C1 segment of cervical spinal cord (tissue), 14 donors: ENCODE data around the gene STAT5B.
A peak's percentile ranks its signal among the peaks of the same experiment; 100 is the strongest.

Experiments used
- DNase-seq, 14 donors: peaks; one replicate each; lab custom pipeline; 2025; lab: John Stamatoyannopoulos, UW

The STAT5B gene

GRCh38 chr17:42180922-42181850, 95.0 kb downstream of the STAT5B start, which contains the start of gene KCNH4:
Gene KCNH4, minus strand, starts transcription at chr17:42181142. Its CDS starts 197 bp downstream, at chr17:42180945.
- DNase-seq: peak in 9 of 14 donors; percentile 8 to 68 (median 30)

GRCh38 chr17:42180411-42180921, 95.7 kb downstream of the STAT5B start:
- no peak for DNase-seq

- peak in 2 of 14 donors; percentile 8 to 9 for DNase-seq
Observed at GRCh38 chr17:42179911-42180410, 96.2 kb downstream of the STAT5B start.

- DNase-seq: no peak
Observed at GRCh38 chr17:42179335-42179734, 96.9 kb downstream of the STAT5B start.

- DNase-seq: no peak
Observed at GRCh38 chr17:42178817-42179216, 97.4 kb downstream of the STAT5B start.

- no peak for DNase-seq
Observed at GRCh38 chr17:42177684-42178083, 98.5 kb downstream of the STAT5B start.

GRCh38 chr17:42174126-42174783, 101.9 kb downstream of the STAT5B start:
- no peak for DNase-seq

- no peak for DNase-seq
Observed at GRCh38 chr17:42171831-42172230, 104.4 kb downstream of the STAT5B start.

GRCh38 chr17:42169351-42169750, 106.8 kb downstream of the STAT5B start:
- DNase-seq: no peak

- no peak for DNase-seq
Observed at GRCh38 chr17:42167807-42168206, 108.4 kb downstream of the STAT5B start.

GRCh38 chr17:42166196-42166763, 109.9 kb downstream of the STAT5B start:
- no peak for DNase-seq

GRCh38 chr17:42165751-42166150, 110.4 kb downstream of the STAT5B start:
- no peak for DNase-seq

- DNase-seq: no peak
Observed at GRCh38 chr17:42163696-42164407, 112.3 kb downstream of the STAT5B start.

- DNase-seq: no peak
Observed at GRCh38 chr17:42163113-42163512, 113.1 kb downstream of the STAT5B start.

GRCh38 chr17:42160531-42160910, 115.7 kb downstream of the STAT5B start:
- no peak for DNase-seq

- no peak for DNase-seq
Observed at GRCh38 chr17:42159796-42160530, 116.2 kb downstream of the STAT5B start.

GRCh38 chr17:42155614-42156045, 120.6 kb downstream of the STAT5B start:
- no peak for DNase-seq

- DNase-seq: no peak
Observed at GRCh38 chr17:42153919-42154742, 122.1 kb downstream of the STAT5B start.
